HepG2 (cell line): ENCODE measurements around the gene NKX6-2. TPM values are rescaled to one million over a fixed set of nuclear protein-coding genes. Genes with fewer than 3 reads are reported as not detected.

Experiments used
- ATAC-seq: fragments of 200-7000 bp; cut with Tn5 transposase; 3 replicates; pipeline ENCODE4 v1.9.1; 2020; ENCODE audit warnings: mild to moderate bottlenecking, moderate library complexity
- BruUV-seq: library from RNA; stranded (reverse); fragments of 400-500 nt; replicated peaks from 2 replicates; lab custom pipeline; 2021; lab: Mats Ljungman, UMichigan
- CTCF ChIA-PET: fragments of 300-600 bp; formaldehyde crosslinking; extraction: SDS; loops from one replicate; lab custom pipeline; 2021; ENCODE audit warnings: low total read pairs, inconsistent platforms, low intra/inter-chr PET ratio; lab: Yijun Ruan, JAX
- POLR2A ChIA-PET: fragments of 350-600 bp; sonication (Branson Sonifier 250); formaldehyde crosslinking; loops from one replicate; lab custom pipeline; 2020; ENCODE audit warnings: antibody characterized with exemption, inconsistent platforms; lab: Yijun Ruan, JAX
- DNase-seq: peaks from one replicate; pipeline ENCODE4 v3.0.0-alpha.2; 2015; ENCODE audit warnings: low spot score
- FAIRE-seq: peaks from 3 replicates; lab custom pipeline; 2011; peaks lifted over from hg19 to GRCh38; lab: Jason Lieb, UNC
- H2AFZ ChIP-seq: one replicate; pipeline ENCODE4 v1.6.1; 2011; ENCODE audit warnings: low read length, inconsistent platforms
- H3K27ac ChIP-seq: fragments of 300-600 bp; 3 replicates; pipeline ENCODE4 v1.8.0; 2011; ENCODE audit warnings: mixed run types, mild to moderate bottlenecking, mixed read lengths, low read length, inconsistent platforms; ENCODE audit not compliant: insufficient read depth; ENCODE audit errors: extremely low read length
- H3K27me3 ChIP-seq, 2 experiments: fragments of 200-600 bp in 1 of 2; 2 replicates in 1 of 2; 3 replicates in 1 of 2; pipeline versions ENCODE4 v1.6.0 to v1.8.0; 2011; ENCODE audit warnings: low read length in 2 of 2, mild to moderate bottlenecking in 2 of 2, moderate library complexity in 2 of 2, inconsistent platforms in 1 of 2; ENCODE audit not compliant: insufficient read depth in 2 of 2, control insufficient read depth in 1 of 2
- H3K36me3 ChIP-seq, 2 experiments: fragments of 200-600 bp in 1 of 2; replicated peaks in 1 of 2; 2 replicates in 1 of 2; 3 replicates in 1 of 2; pipeline versions ENCODE4 v1.5.1 to v1.8.0; 2011; ENCODE audit warnings: low read length in 2 of 2, inconsistent platforms in 1 of 2; ENCODE audit not compliant: insufficient read depth in 2 of 2, control insufficient read depth in 1 of 2
- H3K4me1 ChIP-seq: 2 replicates; pipeline ENCODE4 v1.5.1; 2012; ENCODE audit warnings: low read length, inconsistent platforms; ENCODE audit not compliant: insufficient read depth
- H3K4me2 ChIP-seq: 2 replicates; pipeline ENCODE4 v1.6.0; 2011; ENCODE audit warnings: low read depth, low read length, inconsistent platforms
- H3K4me3 ChIP-seq, 3 experiments: fragments of 200-600 bp in 1 of 3; sonication (generic), shearing (Covaris generic) in 1 of 3; replicated peaks in 1 of 3; 2 replicates each; pipeline ENCODE4 v1.5.1; 2011 to 2016; ENCODE audit warnings: low read length in 3 of 3, inconsistent platforms in 2 of 3, low read depth in 2 of 3, mild to moderate bottlenecking in 2 of 3, control low read depth in 1 of 3, mixed read lengths in 1 of 3; ENCODE audit not compliant: insufficient read depth in 1 of 3
- H3K79me2 ChIP-seq: one replicate; pipeline ENCODE4 v1.6.1; 2011; ENCODE audit warnings: low read length, inconsistent platforms; ENCODE audit not compliant: insufficient read depth
- H3K9ac ChIP-seq: 2 replicates; pipeline ENCODE4 v1.6.0; 2011; ENCODE audit warnings: mild to moderate bottlenecking, low read depth, low read length, inconsistent platforms; ENCODE audit not compliant: insufficient read depth
- H3K9me3 ChIP-seq: 2 replicates; pipeline ENCODE4 v1.5.1; 2012; ENCODE audit warnings: mild to moderate bottlenecking, low read length
- H4K20me1 ChIP-seq: 2 replicates; pipeline ENCODE4 v1.6.0; 2011; ENCODE audit warnings: inconsistent platforms, mild to moderate bottlenecking, low read length, moderate library complexity; ENCODE audit not compliant: insufficient read depth
- ARNT ChIP-seq: fragments of 450-650 bp; IDR thresholded peaks from 2 replicates; pipeline ENCODE4 v1.6.1; 2017
- CBX1 ChIP-seq: IDR thresholded peaks from one replicate; pipeline ENCODE4 v1.6.1; 2016; ENCODE audit warnings: antibody characterized with exemption, low read depth
- ETS1 ChIP-seq: sonication (generic); formaldehyde crosslinking; IDR thresholded peaks from 2 replicates; pipeline ENCODE4 v1.4.0; 2020; ENCODE audit warnings: missing genetic modification reagents
- IRX3 ChIP-seq: sonication (generic); formaldehyde crosslinking; IDR thresholded peaks from 2 replicates; pipeline ENCODE4 v1.8.1; 2023; ENCODE audit warnings: mild to moderate bottlenecking, low read depth, missing genetic modification reagents, borderline replicate concordance
- KLF12 ChIP-seq: sonication (generic); formaldehyde crosslinking; IDR thresholded peaks from 2 replicates; pipeline ENCODE4 v1.4.0; 2020; ENCODE audit warnings: missing genetic modification reagents, borderline replicate concordance
- LBX2 ChIP-seq: sonication (generic); formaldehyde crosslinking; IDR thresholded peaks from 2 replicates; pipeline ENCODE4 v1.5.0; 2020; ENCODE audit warnings: missing genetic modification reagents, mild to moderate bottlenecking, borderline replicate concordance
- NFIC ChIP-seq: IDR thresholded peaks from 2 replicates; pipeline ENCODE4 v1.6.1; 2012; ENCODE audit warnings: mild to moderate bottlenecking, low read length, inconsistent platforms
- SOX13 ChIP-seq, 3 experiments: fragments of 450-650 bp in 1 of 3; sonication (generic) in 1 of 3; formaldehyde crosslinking in 1 of 3; IDR thresholded peaks in 2 of 3; conservative IDR thresholded peaks in 1 of 3; 2 replicates each; pipeline versions ENCODE4 v1.5.0 to v1.6.1; 2016 to 2020; ENCODE audit warnings: antibody characterized with exemption in 1 of 3, mild to moderate bottlenecking in 1 of 3, missing compliant biosample characterization in 1 of 3, missing genetic modification reagents in 1 of 3, moderate library complexity in 1 of 3
- YY1 ChIP-seq: IDR thresholded peaks from 2 replicates; pipeline ENCODE4 v1.6.1; 2011; ENCODE audit warnings: low read length, low read depth, moderate library complexity, mild to moderate bottlenecking; ENCODE audit not compliant: insufficient read depth, insufficient replicate concordance
- ZBTB3 ChIP-seq: sonication (generic); formaldehyde crosslinking; IDR thresholded peaks from 2 replicates; pipeline ENCODE4 v1.4.0; 2020; ENCODE audit warnings: low read depth, mild to moderate bottlenecking, moderate library complexity, missing genetic modification reagents, borderline replicate concordance
- ZBTB7A ChIP-seq: sonication (generic); formaldehyde crosslinking; IDR thresholded peaks from 2 replicates; pipeline ENCODE4 v1.8.0; 2022; ENCODE audit warnings: mild to moderate bottlenecking, missing genetic modification reagents
- ZNF777 ChIP-seq: sonication (generic); formaldehyde crosslinking; IDR thresholded peaks from 2 replicates; pipeline ENCODE4 v1.4.0; 2020; ENCODE audit warnings: missing genetic modification reagents
- WGBS: methylation state at CpG from one replicate; pipeline ENCODE4 v1.1.6; 2017; ENCODE audit warnings: low lambda C conversion rate; 5-methylcytosine and 5-hydroxymethylcytosine counted together
- in situ Hi-C: cut with HindIII; loops from 2 replicates; pipeline ENCODE4 v1.10.0; 2017; ENCODE audit warnings: low pct_unique_long_range_greater_than_20kb; ENCODE audit not compliant: extremely low pct_ligation_motif_present
- intact Hi-C: fragments of 100-400 bp; cut with micrococcal nuclease; formaldehyde crosslinking; loops from one replicate; pipeline ENCODE4 v1.10.0; 2022; ENCODE audit not compliant: unreplicated experiment
- polyA plus RNA-seq, 8 experiments: library from polyadenylated mRNA; depleted of rRNA in 3 of 8; stranded (reverse) in 7 of 8; unstranded in 1 of 8; fragments of >200 nt; fragmentation: Illumina TruSeq in 4 of 8; extraction: Trizol in 4 of 8; gene quantifications; 2 replicates each; pipeline versions ENCODE4 v1.2.1 to v1.2.3, GENCODE V29; 2011 to 2016; ENCODE audit warnings: low read depth in 4 of 8, missing spikeins in 1 of 8, mixed read lengths in 1 of 8; ENCODE audit not compliant: insufficient read depth in 1 of 8
- total RNA-seq, 5 experiments: library from RNA; depleted of rRNA; stranded (reverse); fragments of >200 nt; fragmentation: Illumina TruSeq; extraction: Trizol; gene quantifications; 2 replicates each; pipeline ENCODE4 v1.2.3, GENCODE V29; 2016; ENCODE audit warnings: low read depth in 1 of 5

NKX6-2 gene
- total and polyA plus RNA-seq, 2 of the 13 experiments (the other 11 are each of a cell fraction or from before 2014, with no cell fraction given) = not detected

- Histone ChIP-seq H3K4me2 (no peak overlapping the region), H3K27me3 (peaks cover 7 to 59% of the 10 kb centered on the region in 2 experiments; a peak in 4 of 5 replicates), H4K20me1 (no peaks in the 10 kb centered on the region), H3K27ac (no peak overlapping the region), H3K79me2 (no peaks in the 10 kb centered on the region), H3K36me3 (no peaks in the 10 kb centered on the region), H3K4me1 (no peaks in the 10 kb centered on the region), H3K9me3 (no peaks in the 10 kb centered on the region), H3K9ac (no peak overlapping the region), H2AFZ (no peak overlapping the region), H3K4me3 (no peak overlapping the region)
- in situ Hi-C loops = no loop called here
- ChIA-PET CTCF (no interaction called here), POLR2A (no interaction called here)
- TF ChIP-seq ARNT (no peak), KLF12 (CRISPR knock-in tag) (no peak), YY1 (no peak)
- BruUV-seq = no TSS peak
- ATAC-seq (no peak), DNase-seq (no peak), FAIRE-seq (no peak)
- intact Hi-C loops = no loop called here
- 10% methylated on average over 17 of the region's 28 CpGs for WGBS
Measured at GRCh38 chr10:132813560-132814468, 27.9 kb upstream of the NKX6-2 start.

GRCh38 chr10:132813001-132813401, 27.1 kb upstream of the NKX6-2 start:
- ChIA-PET CTCF (no interaction called here), POLR2A (no interaction called here)
- ATAC-seq (no peak), FAIRE-seq (no peak), DNase-seq (no peak)
- in situ Hi-C loops (no loop called here), intact Hi-C loops (no loop called here)
- Histone ChIP-seq H3K36me3 (no peaks in the 10 kb centered on the region), H3K4me3 (no peak overlapping the region), H3K4me2 (no peak overlapping the region), H3K27ac (no peak overlapping the region), H3K27me3 (peaks cover 7 to 61% of the 10 kb centered on the region in 2 experiments; a peak in 4 of 5 replicates), H4K20me1 (no peaks in the 10 kb centered on the region), H3K4me1 (no peaks in the 10 kb centered on the region), H3K79me2 (no peaks in the 10 kb centered on the region), H3K9me3 (no peaks in the 10 kb centered on the region), H2AFZ (no peak overlapping the region), H3K9ac (no peak overlapping the region)
- no TSS peak for BruUV-seq
- WGBS = 17% methylated on average over 6 of the region's 10 CpGs
- TF ChIP-seq LBX2 (no peak), ZBTB3 (CRISPR knock-in tag) (no peak), NFIC (no peak), ZNF777 (CRISPR knock-in tag) (no peak), CBX1 (no peak), ZBTB7A (CRISPR knock-in tag) (no peak), SOX13 (IDR thresholded peaks at IDR 0.05) (no peak), SOX13 (CRISPR knock-in tag; conservative IDR thresholded peaks at IDR 0.05 in 1 of 2, IDR thresholded peaks at IDR 0.05 in 1 of 2) (no peak), IRX3 (CRISPR knock-in tag) (no peak), ETS1 (CRISPR knock-in tag) (no peak)
